Caco-2 (cell line): Measurements from ENCODE around the gene KRT83. TPM values are rescaled to one million over a fixed set of nuclear protein-coding genes. Genes with fewer than 3 reads are reported as not detected.

ENCODE experiments used
- BruUV-seq: library from RNA; stranded (reverse); fragments of 400-500 nt; replicated peaks from 2 replicates; lab custom pipeline; 2021; lab: Mats Ljungman, UMichigan
- CTCF ChIA-PET: fragments of 300-600 bp; sonication (Branson Sonifier 250); formaldehyde crosslinking; loops from one replicate; lab custom pipeline; 2022; ENCODE audit warnings: antibody characterized with exemption; lab: Charles Lee
- POLR2A ChIA-PET: fragments of 300-600 bp; sonication (Branson Sonifier 250); formaldehyde crosslinking; loops from one replicate; lab custom pipeline; 2022; ENCODE audit warnings: antibody characterized with exemption; lab: Charles Lee
- DNase-seq, 2 experiments: peaks; one replicate each; pipeline versions ENCODE4 v3.0.0 to v3.0.0-alpha.2; 2020 to 2022
- H3K27me3 ChIP-seq: replicated peaks from 2 replicates; pipeline ENCODE4 v1.6.0; 2011; ENCODE audit warnings: low read length; ENCODE audit not compliant: control insufficient read depth, insufficient read depth
- H3K36me3 ChIP-seq: 2 replicates; pipeline ENCODE4 v1.5.1; 2011; ENCODE audit warnings: low read length; ENCODE audit not compliant: control insufficient read depth, insufficient read depth
- H3K4me1 ChIP-seq: fragments of 250-450 bp; sonication (Bioruptor Pico); 2 replicates; pipeline ENCODE4 v1.5.1; 2020; ENCODE audit warnings: mild to moderate bottlenecking
- H3K4me3 ChIP-seq: 2 replicates; pipeline ENCODE4 v1.5.1; 2011; ENCODE audit warnings: low read depth, mild to moderate bottlenecking, control low read depth, low read length
- H3K9me3 ChIP-seq: fragments of 250-450 bp; sonication (Bioruptor Pico); 2 replicates; pipeline ENCODE4 v1.5.1; 2020; ENCODE audit warnings: mild to moderate bottlenecking, moderate library complexity
- H3K27ac Mint-ChIP-seq: one replicate; pipeline ENCODE4 v1.8.0; 2022; ENCODE audit warnings: mixed read lengths; ENCODE audit not compliant: unreplicated experiment
- H3K27me3 Mint-ChIP-seq: one replicate; pipeline ENCODE4 v1.8.0; 2022; ENCODE audit warnings: mixed read lengths; ENCODE audit not compliant: insufficient read depth, unreplicated experiment
- H3K36me3 Mint-ChIP-seq: one replicate; pipeline ENCODE4 v1.8.0; 2022; ENCODE audit warnings: mild to moderate bottlenecking, mixed read lengths; ENCODE audit not compliant: insufficient read depth, unreplicated experiment
- H3K4me1 Mint-ChIP-seq: one replicate; pipeline ENCODE4 v1.8.0; 2022; ENCODE audit warnings: low read depth, mixed read lengths; ENCODE audit not compliant: unreplicated experiment
- H3K4me3 Mint-ChIP-seq: one replicate; pipeline ENCODE4 v1.8.0; 2022; ENCODE audit warnings: mild to moderate bottlenecking, moderate library complexity, mixed read lengths; ENCODE audit not compliant: unreplicated experiment
- H3K9me3 Mint-ChIP-seq: one replicate; pipeline ENCODE4 v1.8.0; 2022; ENCODE audit warnings: mixed read lengths; ENCODE audit not compliant: unreplicated experiment
- intact Hi-C: fragments of 100-400 bp; cut with micrococcal nuclease; formaldehyde crosslinking; loops from one replicate; pipeline ENCODE4 v1.10.0; 2022; ENCODE audit not compliant: unreplicated experiment
- total RNA-seq: library from RNA; stranded (reverse); gene quantifications from 2 replicates; pipeline ENCODE4 v1.2.3, GENCODE V29; 2022
- TF ChIP-seq, protein P1 (sequence below), 2 experiments: fragments of 200-600 bp in 1 of 2; IDR thresholded peaks; 1 replicate in 1 of 2; 2 replicates in 1 of 2; pipeline versions ENCODE4 v1.5.1 to v1.8.0; 2011 to 2022; ENCODE audit warnings: antibody characterized with exemption in 1 of 2, control low read depth in 1 of 2, inconsistent platforms in 1 of 2, low read depth in 1 of 2, low read length in 1 of 2, mild to moderate bottlenecking in 1 of 2, moderate library complexity in 1 of 2; ENCODE audit not compliant: insufficient read depth in 1 of 2, severe bottlenecking in 1 of 2, unreplicated experiment in 1 of 2

The KRT83 gene
- total RNA-seq, 1 experiment from 2014 or later, result not detected

DNA sequence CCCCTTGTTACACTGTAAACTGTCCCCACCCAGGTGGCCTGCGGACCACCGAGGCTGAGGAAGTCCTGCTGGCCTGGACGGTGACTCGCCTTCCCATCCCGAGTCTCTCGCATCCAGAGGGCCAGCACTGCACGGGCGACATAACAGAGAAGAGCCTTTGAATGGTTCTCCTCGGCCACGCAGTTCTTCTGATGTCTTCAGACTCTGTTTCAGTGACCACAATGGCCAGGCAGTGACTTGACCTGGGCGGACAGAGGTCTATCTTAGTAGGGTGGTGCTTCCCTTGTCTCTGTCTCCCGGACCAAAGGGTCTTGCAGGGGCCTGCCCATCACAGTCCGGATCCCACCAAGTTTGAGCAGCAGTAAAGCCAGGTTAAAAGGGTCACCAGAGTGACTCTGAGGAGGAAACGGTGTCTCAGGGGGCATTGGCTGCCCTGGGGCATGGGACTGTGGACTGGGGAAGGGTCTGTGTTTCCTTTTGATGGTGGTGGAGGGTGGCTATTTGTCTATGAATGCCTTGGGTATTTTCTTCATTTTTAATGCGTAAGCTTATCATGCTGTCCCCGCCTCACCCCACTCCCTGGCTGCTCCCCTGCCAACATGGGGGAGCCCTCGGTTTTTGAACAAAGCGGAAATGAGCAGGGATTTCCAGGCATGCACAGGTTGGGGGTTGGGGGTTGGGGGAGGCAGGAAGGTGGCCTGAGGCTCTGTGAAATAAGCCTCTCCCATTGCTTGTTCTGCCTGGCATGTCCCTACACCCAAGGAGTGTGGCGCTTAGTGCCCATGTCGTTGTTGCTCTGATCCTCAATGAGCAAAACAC is 35.8 kb upstream of the KRT83 start:
- no peaks in the 10 kb centered on the region for H3K36me3 Mint-ChIP-seq
- BruUV-seq, result no TSS peak

DNA sequence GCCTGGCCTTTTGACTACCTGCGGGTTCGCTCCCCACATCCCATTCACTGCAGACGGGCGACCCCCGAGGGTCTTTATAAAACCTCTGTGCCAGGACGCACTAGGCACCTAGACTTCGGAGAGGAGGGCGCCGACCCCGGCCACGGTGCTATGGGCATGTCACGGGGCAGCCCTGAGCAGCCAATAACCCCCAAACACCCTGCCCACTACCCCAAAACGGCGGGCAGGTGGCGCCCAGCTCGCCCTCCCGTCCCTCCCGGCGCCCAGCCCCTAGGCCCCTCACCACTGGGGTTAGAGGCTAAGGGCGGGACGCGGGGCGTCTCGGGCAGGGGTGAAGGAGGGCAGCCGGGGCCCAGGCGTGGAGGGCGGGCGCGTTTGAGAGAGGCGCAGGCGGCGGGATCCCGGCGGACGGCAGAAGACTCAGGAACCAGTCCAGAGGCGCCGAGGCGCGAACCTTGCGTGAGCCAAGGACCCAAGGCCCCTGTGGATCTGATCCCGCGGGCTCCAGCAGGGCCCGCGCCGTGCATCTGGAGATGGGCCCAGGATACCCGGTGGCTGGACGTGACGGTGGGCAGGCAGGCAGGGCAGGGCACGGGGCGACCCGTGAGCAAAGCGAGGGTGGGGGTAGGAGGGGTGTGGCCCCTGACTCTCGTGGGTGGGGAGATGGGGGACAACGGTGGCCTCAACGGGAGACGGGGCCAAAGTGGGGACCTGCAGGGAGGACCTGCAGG is 35.0 kb upstream of the KRT83 start:
- TF ChIP-seq, protein P1, sequence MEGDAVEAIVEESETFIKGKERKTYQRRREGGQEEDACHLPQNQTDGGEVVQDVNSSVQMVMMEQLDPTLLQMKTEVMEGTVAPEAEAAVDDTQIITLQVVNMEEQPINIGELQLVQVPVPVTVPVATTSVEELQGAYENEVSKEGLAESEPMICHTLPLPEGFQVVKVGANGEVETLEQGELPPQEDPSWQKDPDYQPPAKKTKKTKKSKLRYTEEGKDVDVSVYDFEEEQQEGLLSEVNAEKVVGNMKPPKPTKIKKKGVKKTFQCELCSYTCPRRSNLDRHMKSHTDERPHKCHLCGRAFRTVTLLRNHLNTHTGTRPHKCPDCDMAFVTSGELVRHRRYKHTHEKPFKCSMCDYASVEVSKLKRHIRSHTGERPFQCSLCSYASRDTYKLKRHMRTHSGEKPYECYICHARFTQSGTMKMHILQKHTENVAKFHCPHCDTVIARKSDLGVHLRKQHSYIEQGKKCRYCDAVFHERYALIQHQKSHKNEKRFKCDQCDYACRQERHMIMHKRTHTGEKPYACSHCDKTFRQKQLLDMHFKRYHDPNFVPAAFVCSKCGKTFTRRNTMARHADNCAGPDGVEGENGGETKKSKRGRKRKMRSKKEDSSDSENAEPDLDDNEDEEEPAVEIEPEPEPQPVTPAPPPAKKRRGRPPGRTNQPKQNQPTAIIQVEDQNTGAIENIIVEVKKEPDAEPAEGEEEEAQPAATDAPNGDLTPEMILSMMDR (IDR thresholded peaks at IDR 0.05; ENCODE audit: insufficient read depth in 1 of 2, low read depth in 1 of 2, low read length in 1 of 2, severe bottlenecking in 1 of 2, unreplicated experiment in 1 of 2), result no peak
- Mint-ChIP-seq H3K36me3 (no peaks in the 10 kb centered on the region), H3K4me3 (no peak overlapping the region), H3K9me3 (no peaks in the 10 kb centered on the region), H3K4me1 (no peaks in the 10 kb centered on the region), H3K27me3 (peaks cover 4% of the 10 kb centered on the region), H3K27ac (no peak overlapping the region)
- Histone ChIP-seq H3K36me3 (no peaks in the 10 kb centered on the region), H3K4me3 (no peak overlapping the region), H3K27me3 (no peaks in the 10 kb centered on the region), H3K4me1 (no peaks in the 10 kb centered on the region), H3K9me3 (no peaks in the 10 kb centered on the region)
- BruUV-seq, result no TSS peak
- CTCF ChIA-PET, result no interaction called here
- intact Hi-C loops, result no loop called here
- peak in 1 of 2 experiments; percentile 17 for DNase-seq
- POLR2A ChIA-PET, result no interaction called here

More for the DNA sequence above, 35.8 kb upstream of the KRT83 start:
- Mint-ChIP-seq H3K4me3 (no peak overlapping the region), H3K27me3 (peaks cover 4% of the 10 kb centered on the region), H3K4me1 (no peaks in the 10 kb centered on the region), H3K9me3 (no peaks in the 10 kb centered on the region), H3K27ac (no peak overlapping the region)
- ChIA-PET CTCF (no interaction called here), POLR2A (no interaction called here)
- DNase-seq, result peak in 1 of 2 experiments; percentile 7
- H3K9me3 ChIP-seq, result no peaks in the 10 kb centered on the region
- H3K27me3 ChIP-seq, result no peaks in the 10 kb centered on the region
- H3K4me1 ChIP-seq, result no peaks in the 10 kb centered on the region
- TF ChIP-seq, protein P1 (IDR thresholded peaks at IDR 0.05; ENCODE audit: insufficient read depth in 1 of 2, low read depth in 1 of 2, low read length in 1 of 2, severe bottlenecking in 1 of 2, unreplicated experiment in 1 of 2), result no peak
- H3K36me3 ChIP-seq, result no peaks in the 10 kb centered on the region
- intact Hi-C loops, result no loop called here
- H3K4me3 ChIP-seq, result no peak overlapping the region

DNA sequence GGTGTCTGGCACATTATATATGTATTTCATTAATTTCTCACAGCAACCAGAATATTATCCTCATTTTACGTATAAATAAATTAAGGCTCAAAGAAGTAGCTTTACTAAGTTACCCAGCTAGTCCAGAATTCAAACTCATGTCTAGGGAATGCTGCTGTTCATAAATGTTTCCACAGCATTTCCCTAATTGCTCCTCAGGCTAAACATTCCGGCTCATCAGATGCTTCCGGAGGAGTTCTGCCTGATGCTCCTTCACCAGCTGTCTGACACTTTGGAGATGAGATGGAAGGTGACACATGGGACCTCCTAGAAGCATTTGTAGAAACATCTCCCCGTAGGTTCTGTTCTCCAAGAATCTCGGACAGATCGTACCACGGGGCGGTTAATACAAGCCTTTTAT is 34.0 kb upstream of the KRT83 start:
- ChIA-PET CTCF (no interaction called here), POLR2A (no interaction called here)
- no TSS peak for BruUV-seq
- Histone ChIP-seq H3K9me3 (no peaks in the 10 kb centered on the region), H3K4me1 (no peaks in the 10 kb centered on the region), H3K27me3 (no peaks in the 10 kb centered on the region), H3K36me3 (no peaks in the 10 kb centered on the region), H3K4me3 (no peak overlapping the region)
- H3K27ac Mint-ChIP-seq, result no peak overlapping the region
- H3K27me3 Mint-ChIP-seq, result peaks cover 4% of the 10 kb centered on the region
- TF ChIP-seq, protein P1 (IDR thresholded peaks at IDR 0.05; ENCODE audit: insufficient read depth in 1 of 2, low read depth in 1 of 2, low read length in 1 of 2, severe bottlenecking in 1 of 2, unreplicated experiment in 1 of 2), result no peak
- intact Hi-C loops, result no loop called here
- H3K4me1 Mint-ChIP-seq, result no peaks in the 10 kb centered on the region
- H3K9me3 Mint-ChIP-seq, result no peaks in the 10 kb centered on the region
- H3K36me3 Mint-ChIP-seq, result no peaks in the 10 kb centered on the region
- peak in 1 of 2 experiments; percentile 3 for DNase-seq
- no peak overlapping the region for H3K4me3 Mint-ChIP-seq
